Pancreas (tissue), 10 donors: ENCODE measurements around the gene ZYX. TPM values are rescaled to one million over a fixed set of nuclear protein-coding genes. Genes with fewer than 3 reads are reported as not detected.

ENCODE experiments used
- ATAC-seq, 4 donors: fragments of 200-7000 bp; cut with Tn5 transposase; one replicate each; pipeline versions ENCODE4 v1.8.0 to v1.9.1; 2020; ENCODE audit warnings: mild to moderate bottlenecking in 4 of 4, moderate library complexity in 4 of 4
- DNase-seq, 6 donors: peaks; one replicate each; pipeline ENCODE4 v3.0.0-alpha.2; 2020
- FAIRE-seq: peaks from 2 replicates; lab custom pipeline; 2012; peaks lifted over from hg19 to GRCh38; lab: Jason Lieb, UNC
- H3K27ac ChIP-seq, 4 donors: fragments of 200-600 bp; sonication (generic); 1 replicate in 3 of 4; 2 replicates in 1 of 4; pipeline versions ENCODE4 v1.5.0 to v1.8.0; 2020
- H3K27me3 ChIP-seq, 4 donors: fragments of 200-600 bp; one replicate each; pipeline ENCODE4 v1.8.0; 2021
- H3K36me3 ChIP-seq, 3 donors: fragments of 200-600 bp; sonication (generic) in 1 of 3; one replicate each; pipeline versions ENCODE4 v1.5.0 to v1.8.0; 2020 to 2021
- H3K4me1 ChIP-seq, 3 donors: fragments of 200-600 bp; one replicate each; pipeline ENCODE4 v1.8.0; 2021
- H3K4me3 ChIP-seq, 4 donors: fragments of 200-600 bp; sonication (generic) in 2 of 4; one replicate each; pipeline versions ENCODE4 v1.5.0 to v1.8.0; 2020 to 2021
- H3K9me3 ChIP-seq, 4 donors: fragments of 200-600 bp; one replicate each; pipeline ENCODE4 v1.8.0; 2021
- CTCF ChIP-seq, 4 donors: fragments of 200-600 bp; sonication (generic) in 3 of 4; IDR thresholded peaks; one replicate each; pipeline versions ENCODE4 v1.5.0 to v1.8.0; 2021; ENCODE audit warnings: antibody characterized with exemption in 4 of 4
- WGBS, 2 donors: extraction: QIAGEN DNeasy Blood & Tissue Kit; methylation state at CpG; one replicate each; pipeline ENCODE4 v1.1.7; 2013; 5-methylcytosine and 5-hydroxymethylcytosine counted together
- intact Hi-C, 3 donors: fragments of 100-400 bp; cut with DNase I; formaldehyde crosslinking; loops; one replicate each; pipeline versions ENCODE4 v1.11.1 to v1.14.2; 2022
- polyA plus RNA-seq, 2 donors: library from polyadenylated mRNA; stranded (reverse); fragments of 200-250 nt; gene quantifications; one replicate each; pipeline ENCODE4 v1.2.3, GENCODE V29; 2013
- total RNA-seq, 6 donors: library from RNA; stranded (reverse); fragmentation: NEBNext Ultra II Directional in 4 of 6; extraction: Animal tissue kit (Norgen Biotek cat#: 25700) in 4 of 6; gene quantifications; one replicate each; pipeline versions ENCODE4 v1.2.1 to v1.2.4, GENCODE V29; 2021 to 2023
- donor health status: healthy with polysubstance abuse.
- donor health status: DM: no; HTN: no; CAD: no; lungs with moderate emphysema.
- donor health status: DM: no; HTN: no; CAD: no.
- donor health status: control.
- donor health status: control.
- donor health status: Bipolar disorder and iron deficiency.
- donor health status: DM: yes; HTN: yes; CAD: no.
- donor health status: DM: no; HTN: no; CAD: no.
- donor health status: DM: no; HTN: no; CAD: no.
- donor health status: DM: yes; HTN: yes; CAD: no.

Gene ZYX
- total and polyA plus RNA-seq, 8 donors = 29.1 to 73.8 (median 44.2) TPM

- FAIRE-seq (no peak), DNase-seq (peak in 1 of 6 donors; percentile 60), ATAC-seq (no peak)
- Histone ChIP-seq H3K27ac (no peak overlapping the region), H3K4me1 (peaks cover 0 to 7% (median 5%) of the 10 kb centered on the region in 3 donors), H3K4me3 (no peak overlapping the region), H3K9me3 (no peaks in the 10 kb centered on the region), H3K27me3 (no peaks in the 10 kb centered on the region), H3K36me3 (peaks cover 0 to 14% (median 0%) of the 10 kb centered on the region in 3 donors)
- intact Hi-C loops = no loop called here
- WGBS, 2 donors = 89 to 92% methylated on average over 23 of the region's 23 CpGs
- no peak for TF ChIP-seq CTCF (IDR thresholded peaks at IDR 0.05)
These were observed 6.2 kb downstream of the ZYX start for GRCh38 chr7:143387156-143387975.

- no peak for ATAC-seq
- peaks cover 0 to 14% (median 0%) of the 10 kb centered on the region in 3 donors for H3K36me3 ChIP-seq
- peak in 1 of 6 donors; percentile 60 for DNase-seq
- H3K9me3 ChIP-seq = no peaks in the 10 kb centered on the region
- H3K27me3 ChIP-seq = no peaks in the 10 kb centered on the region
- intact Hi-C loops = no loop called here
- H3K4me3 ChIP-seq = no peak overlapping the region
- FAIRE-seq = no peak
- 89 to 90% methylated on average over 9 to 10 of the region's 10 CpGs for WGBS, 2 donors
- peaks cover 0 to 11% (median 7%) of the 10 kb centered on the region in 3 donors for H3K4me1 ChIP-seq
- TF ChIP-seq CTCF (IDR thresholded peaks at IDR 0.05) = no peak
- no peak overlapping the region for H3K27ac ChIP-seq
These were observed 6.9 kb downstream of the ZYX start for GRCh38 chr7:143388051-143388450.

- ATAC-seq = no peak
- Histone ChIP-seq H3K9me3 (no peaks in the 10 kb centered on the region), H3K36me3 (peaks cover 0 to 14% (median 0%) of the 10 kb centered on the region in 3 donors), H3K27me3 (no peaks in the 10 kb centered on the region), H3K4me3 (no peak overlapping the region), H3K4me1 (peaks cover 0 to 16% (median 12%) of the 10 kb centered on the region in 3 donors), H3K27ac (no peak overlapping the region)
- TF ChIP-seq CTCF (IDR thresholded peaks at IDR 0.05) = no peak
- no peak for FAIRE-seq
- 91 to 92% methylated on average over 28 of the region's 28 CpGs for WGBS, 2 donors
- intact Hi-C loops = no loop called here
- peak in 2 of 6 donors; percentile 58 to 73 for DNase-seq
These were observed 7.5 kb downstream of the ZYX start for GRCh38 chr7:143388491-143389101.

- FAIRE-seq (no peak), ATAC-seq (no peak), DNase-seq (peak in 1 of 6 donors; percentile 68)
- intact Hi-C loops = no loop called here
- 89 to 93% methylated on average over 15 of the region's 15 CpGs for WGBS, 2 donors
- Histone ChIP-seq H3K27ac (no peak overlapping the region), H3K27me3 (no peaks in the 10 kb centered on the region), H3K4me3 (no peak overlapping the region), H3K36me3 (peaks cover 0 to 14% (median 0%) of the 10 kb centered on the region in 3 donors), H3K4me1 (peaks cover 0 to 17% (median 15%) of the 10 kb centered on the region in 3 donors), H3K9me3 (no peaks in the 10 kb centered on the region)
- TF ChIP-seq CTCF (IDR thresholded peaks at IDR 0.05) = no peak
These were observed 8.4 kb downstream of the ZYX start for GRCh38 chr7:143389316-143390103.
